ENCODE data around the gene TAF8. TPM values are rescaled to one million over a fixed set of nuclear protein-coding genes. Genes with fewer than 3 reads are reported as not detected.

TAF8 gene
- total RNA-seq, 1 experiment from 2014 or later: 22.5 TPM

GRCh38 chr6:42047790-42048405 lies 2.4 kb upstream of the TAF8 start:
- TF ChIP-seq EZH2 (IDR thresholded peaks at IDR 0.05; ENCODE audit: borderline replicate concordance, low read depth, low read length, poor library complexity, severe bottlenecking) (no peak), CTCF (conservative IDR thresholded peaks at IDR 0.05; ENCODE audit: low read depth, low read length) (no peak)
- peaks cover 8% of the 10 kb centered on the region for H3K36me3 ChIP-seq (ENCODE audit: insufficient read depth, low read length, poor library complexity, severe bottlenecking)
- H3K27ac ChIP-seq (ENCODE audit: low read depth, low read length, poor library complexity, severe bottlenecking): no peak overlapping the region
- peaks cover 36% of the 10 kb centered on the region for H3K4me1 ChIP-seq (ENCODE audit: insufficient read depth, low read length, poor library complexity, severe bottlenecking)
- no peaks in the 10 kb centered on the region for H3K27me3 ChIP-seq (replicated peaks; ENCODE audit: insufficient read depth, low read depth, low read length, poor library complexity)
- peak overlapping the region; percentile 58 for H3K4me3 ChIP-seq (ENCODE audit: low read depth, low read length, poor library complexity, severe bottlenecking)
- intact Hi-C loops (cut with micrococcal nuclease; ENCODE audit: unreplicated experiment): loop anchor here (10.0 kb wide), 1 partner anchor 363 kb away; no protein-coding TSS in a partner anchor
- BruUV-seq (replicated peaks): no TSS peak
- POLR2A ChIA-PET (ENCODE audit: low non-redundant PET): no interaction called here
- DNase-seq (ENCODE audit: low spot score): no peak
- no peaks in the 10 kb centered on the region for H3K9me3 ChIP-seq (ENCODE audit: low read depth, low read length, poor library complexity, severe bottlenecking)
- CTCF ChIA-PET: no interaction called here

- TF ChIP-seq CTCF (conservative IDR thresholded peaks at IDR 0.05; ENCODE audit: low read depth, low read length) (no peak), EZH2 (IDR thresholded peaks at IDR 0.05; ENCODE audit: borderline replicate concordance, low read depth, low read length, poor library complexity, severe bottlenecking) (no peak)
- ChIA-PET CTCF (interaction anchor here (0.6 to 2.2 kb wide), 2 partner anchors 128 to 713 kb away, joined by 4 to 7 read pairs; partner anchors contain the start of genes BYSL and MED20), POLR2A (ENCODE audit: low non-redundant PET) (interaction anchor here (0.6 kb wide), 1 partner anchor 153 kb away, joined by 10 read pairs; no protein-coding TSS in a partner anchor)
- Histone ChIP-seq H3K36me3 (ENCODE audit: insufficient read depth, low read length, poor library complexity, severe bottlenecking) (peaks cover 8% of the 10 kb centered on the region), H3K27ac (ENCODE audit: low read depth, low read length, poor library complexity, severe bottlenecking) (no peak overlapping the region), H3K27me3 (replicated peaks; ENCODE audit: insufficient read depth, low read depth, low read length, poor library complexity) (no peaks in the 10 kb centered on the region), H3K4me3 (ENCODE audit: low read depth, low read length, poor library complexity, severe bottlenecking) (peak overlapping the region; percentile 58), H3K4me1 (ENCODE audit: insufficient read depth, low read length, poor library complexity, severe bottlenecking) (peaks cover 36% of the 10 kb centered on the region), H3K9me3 (ENCODE audit: low read depth, low read length, poor library complexity, severe bottlenecking) (no peaks in the 10 kb centered on the region)
- no TSS peak for BruUV-seq (replicated peaks)
- DNase-seq (ENCODE audit: low spot score): no peak
- intact Hi-C loops (cut with micrococcal nuclease; ENCODE audit: unreplicated experiment): loop anchor here (10.0 kb wide), 1 partner anchor 364 kb away; no protein-coding TSS in a partner anchor
Measured at GRCh38 chr6:42049116-42049809, 1.1 kb upstream of the TAF8 start.

- POLR2A ChIA-PET (ENCODE audit: low non-redundant PET): interaction anchor here (0.6 kb wide), 1 partner anchor 154 kb away, joined by 10 read pairs; no protein-coding TSS in a partner anchor
- BruUV-seq (replicated peaks): no TSS peak
- no peak overlapping the region for H3K27ac ChIP-seq (ENCODE audit: low read depth, low read length, poor library complexity, severe bottlenecking)
- intact Hi-C loops (cut with micrococcal nuclease; ENCODE audit: unreplicated experiment): loop anchor here (10.0 kb wide), 1 partner anchor 365 kb away; no protein-coding TSS in a partner anchor
- no peaks in the 10 kb centered on the region for H3K27me3 ChIP-seq (replicated peaks; ENCODE audit: insufficient read depth, low read depth, low read length, poor library complexity)
- H3K4me1 ChIP-seq (ENCODE audit: insufficient read depth, low read length, poor library complexity, severe bottlenecking): peaks cover 32% of the 10 kb centered on the region
- H3K4me3 ChIP-seq (ENCODE audit: low read depth, low read length, poor library complexity, severe bottlenecking): peak overlapping the region; percentile 59
- TF ChIP-seq CTCF (conservative IDR thresholded peaks at IDR 0.05; ENCODE audit: low read depth, low read length) (no peak), EZH2 (IDR thresholded peaks at IDR 0.05; ENCODE audit: borderline replicate concordance, low read depth, low read length, poor library complexity, severe bottlenecking) (no peak)
- CTCF ChIA-PET: interaction anchor here (0.6 to 2.2 kb wide), 3 partner anchors 108 to 714 kb away, joined by 4 to 7 read pairs (median 5); partner anchors contain the start of genes BYSL, CCND3 and MED20
- peaks cover 8% of the 10 kb centered on the region for H3K36me3 ChIP-seq (ENCODE audit: insufficient read depth, low read length, poor library complexity, severe bottlenecking)
- no peaks in the 10 kb centered on the region for H3K9me3 ChIP-seq (ENCODE audit: low read depth, low read length, poor library complexity, severe bottlenecking)
- DNase-seq (ENCODE audit: low spot score): no peak
Measured at GRCh38 chr6:42049948-42050296, 402 bp upstream of the TAF8 start.
